CD14-positive monocyte (primary cell): ENCODE data around the gene PTTG1. TPM values are rescaled to one million over a fixed set of nuclear protein-coding genes. Genes with fewer than 3 reads are reported as not detected.
A peak's percentile ranks its signal among the peaks of the same experiment; 100 is the strongest.

Experiments
- DNase-seq, 3 donors: peaks; one replicate each; pipeline ENCODE4 v3.0.0-alpha.2; 2011 to 2022
- H2AFZ ChIP-seq: 2 replicates; pipeline ENCODE4 v1.6.0; 2012; ENCODE audit warnings: mild to moderate bottlenecking, low read depth, low read length, inconsistent platforms; ENCODE audit not compliant: insufficient read depth, poor library complexity, severe bottlenecking
- H3K27ac ChIP-seq, 2 donors: 1 replicate in 1 of 2; 2 replicates in 1 of 2; pipeline ENCODE4 v1.5.1; 2012 to 2013; ENCODE audit warnings: low read length in 2 of 2, control low read depth in 1 of 2, inconsistent platforms in 1 of 2, low read depth in 1 of 2, mild to moderate bottlenecking in 1 of 2
- H3K27me3 ChIP-seq, 2 donors: one replicate each; pipeline versions ENCODE4 v1.6.0 to v1.6.1; 2011 to 2013; ENCODE audit warnings: low read length in 2 of 2; ENCODE audit not compliant: control insufficient read depth in 2 of 2, insufficient read depth in 2 of 2
- H3K36me3 ChIP-seq, 2 donors: replicated peaks in 1 of 2; 1 replicate in 1 of 2; 2 replicates in 1 of 2; pipeline versions ENCODE4 v1.5.1 to v1.6.1; 2012 to 2013; ENCODE audit warnings: low read length in 2 of 2, control low read depth in 1 of 2, inconsistent platforms in 1 of 2, mild to moderate bottlenecking in 1 of 2; ENCODE audit not compliant: insufficient read depth in 2 of 2, control insufficient read depth in 1 of 2
- H3K4me1 ChIP-seq, 2 donors: 1 replicate in 1 of 2; 2 replicates in 1 of 2; pipeline versions ENCODE4 v1.5.1 to v1.6.1; 2012 to 2013; ENCODE audit warnings: low read length in 2 of 2, control low read depth in 1 of 2, inconsistent platforms in 1 of 2, mild to moderate bottlenecking in 1 of 2, moderate library complexity in 1 of 2; ENCODE audit not compliant: insufficient read depth in 2 of 2, control insufficient read depth in 1 of 2
- H3K4me2 ChIP-seq: replicated peaks from 2 replicates; pipeline ENCODE3; 2012; ENCODE audit warnings: low read length, moderate library complexity, mild to moderate bottlenecking; ENCODE audit not compliant: poor library complexity, severe bottlenecking; ENCODE audit errors: extremely low read depth
- H3K4me3 ChIP-seq, 3 experiments: fragments of 200-600 bp in 1 of 3; sonication (generic) in 1 of 3; replicated peaks in 1 of 3; 1 replicate in 2 of 3; 2 replicates in 1 of 3; pipeline ENCODE4 v1.5.1; 2011 to 2013; ENCODE audit warnings: low read length in 3 of 3, mild to moderate bottlenecking in 3 of 3, control low read depth in 2 of 3, low read depth in 2 of 3, inconsistent platforms in 1 of 3, moderate library complexity in 1 of 3
- H3K79me2 ChIP-seq: 2 replicates; pipeline ENCODE4 v1.6.0; 2012; ENCODE audit warnings: mild to moderate bottlenecking, control low read depth, inconsistent platforms, low read length, moderate library complexity; ENCODE audit not compliant: insufficient read depth
- H3K9ac ChIP-seq: 2 replicates; pipeline ENCODE4 v1.6.0; 2017; ENCODE audit warnings: low read length, mild to moderate bottlenecking; ENCODE audit not compliant: insufficient read depth, poor library complexity, severe bottlenecking
- H3K9me3 ChIP-seq, 2 donors: replicated peaks in 1 of 2; 1 replicate in 1 of 2; 2 replicates in 1 of 2; pipeline versions ENCODE4 v1.5.1 to v1.6.1; 2012 to 2013; ENCODE audit warnings: low read length in 2 of 2, control low read depth in 1 of 2; ENCODE audit not compliant: control insufficient read depth in 1 of 2, insufficient read depth in 1 of 2
- H4K20me1 ChIP-seq: 2 replicates; pipeline ENCODE4 v1.6.0; 2012; ENCODE audit warnings: mild to moderate bottlenecking, low read length, control low read depth, moderate library complexity; ENCODE audit not compliant: insufficient read depth
- H3K27ac Mint-ChIP-seq, 7 donors: one replicate each; pipeline ENCODE4 v1.8.0; 2020; ENCODE audit warnings: mild to moderate bottlenecking in 7 of 7, mixed read lengths in 7 of 7, moderate library complexity in 6 of 7, inconsistent platforms in 2 of 7
- H3K27me3 Mint-ChIP-seq, 3 donors: one replicate each; pipeline ENCODE4 v1.8.0; 2021 to 2022; ENCODE audit warnings: low read depth in 3 of 3, mild to moderate bottlenecking in 3 of 3, mixed read lengths in 3 of 3, moderate library complexity in 3 of 3, inconsistent platforms in 1 of 3
- H3K36me3 Mint-ChIP-seq, 2 donors: one replicate each; pipeline ENCODE4 v1.8.0; 2020; ENCODE audit warnings: mixed read lengths in 2 of 2, inconsistent platforms in 1 of 2, mild to moderate bottlenecking in 1 of 2
- H3K4me1 Mint-ChIP-seq: one replicate; pipeline ENCODE4 v1.8.0; 2020; ENCODE audit warnings: mild to moderate bottlenecking, mixed read lengths
- H3K4me3 Mint-ChIP-seq, 2 donors: one replicate each; pipeline ENCODE4 v1.8.0; 2020; ENCODE audit warnings: mild to moderate bottlenecking in 2 of 2, mixed read lengths in 2 of 2, moderate library complexity in 1 of 2
- H3K9me3 Mint-ChIP-seq, 7 donors: one replicate each; pipeline ENCODE4 v1.8.0; 2020 to 2022; ENCODE audit warnings: mixed read lengths in 7 of 7, mild to moderate bottlenecking in 6 of 7, moderate library complexity in 6 of 7, inconsistent platforms in 2 of 7
- WGBS: methylation state at CpG from one replicate; pipeline ENCODE4 v1.1.5; 2013; ENCODE audit warnings: missing lambda C conversion rate; ENCODE audit not compliant: insufficient coverage; 5-methylcytosine and 5-hydroxymethylcytosine counted together
- intact Hi-C, 2 donors: fragments of 100-400 bp; cut with micrococcal nuclease; formaldehyde crosslinking; loops; one replicate each; pipeline versions ENCODE4 v1.15.0 to v1.15.1; 2023
- polyA plus RNA-seq, 3 donors: library from polyadenylated mRNA; depleted of rRNA in 1 of 3; unstranded in 2 of 3; stranded (reverse) in 1 of 3; fragments of 300-500 nt in 2 of 3; fragments of >200 nt in 1 of 3; fragmentation: Illumina TruSeq in 2 of 3; gene quantifications; 1 replicate in 2 of 3; 2 replicates in 1 of 3; pipeline ENCODE4 v1.2.3, GENCODE V29; 2012 to 2021
- TF ChIP-seq, protein P1 (sequence below): fragments of 200-600 bp; IDR thresholded peaks from one replicate; pipeline ENCODE4 v1.8.0; 2022; ENCODE audit warnings: antibody characterized with exemption, mild to moderate bottlenecking

PTTG1 gene
- polyA plus RNA-seq, 3 donors = 2.5 to 3.6 (median 3.3) TPM

DNA sequence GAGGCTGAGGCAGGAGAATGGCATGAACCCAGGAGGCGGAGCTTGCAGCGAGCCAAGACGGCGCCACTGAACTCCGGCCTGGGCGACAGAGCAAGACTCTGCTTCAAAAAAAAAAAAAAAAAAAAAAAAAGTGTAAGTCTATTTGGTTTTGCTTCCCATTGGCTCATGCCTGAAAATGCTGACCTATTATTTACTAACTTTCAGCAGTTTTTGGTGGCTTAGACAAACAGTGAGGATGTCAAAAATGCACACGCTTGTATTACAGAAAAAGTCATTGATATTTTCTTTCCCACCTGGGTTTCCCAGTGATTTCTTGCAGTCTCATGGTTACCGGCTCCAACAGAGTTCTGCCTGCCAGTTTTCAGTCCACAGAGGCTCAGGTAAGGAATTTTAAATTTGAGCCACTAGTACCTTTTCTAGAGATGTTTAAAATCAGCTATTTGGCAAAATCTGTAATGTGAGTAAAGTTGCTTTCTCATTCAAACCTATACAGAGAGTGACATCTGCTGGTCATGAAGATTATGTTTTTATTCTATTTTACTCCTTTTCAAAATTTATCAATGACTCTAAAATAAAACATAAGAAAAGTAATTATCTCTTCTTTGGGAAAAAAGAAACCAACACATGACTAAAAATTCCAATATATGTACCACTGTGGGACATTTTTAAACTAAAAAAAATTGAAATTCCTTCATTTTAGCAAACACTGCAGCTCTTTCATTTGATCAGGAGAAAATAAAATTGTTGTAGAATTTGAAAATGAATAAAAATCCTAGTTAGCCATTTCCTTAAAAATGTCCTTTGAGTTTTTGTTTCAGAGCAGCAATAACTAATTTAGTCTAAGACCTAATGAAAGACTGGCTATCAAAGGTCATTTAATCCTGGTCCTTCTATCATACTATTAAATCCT, 30.6 kb upstream of the PTTG1 start:
- intact Hi-C loops = no loop called here

DNA sequence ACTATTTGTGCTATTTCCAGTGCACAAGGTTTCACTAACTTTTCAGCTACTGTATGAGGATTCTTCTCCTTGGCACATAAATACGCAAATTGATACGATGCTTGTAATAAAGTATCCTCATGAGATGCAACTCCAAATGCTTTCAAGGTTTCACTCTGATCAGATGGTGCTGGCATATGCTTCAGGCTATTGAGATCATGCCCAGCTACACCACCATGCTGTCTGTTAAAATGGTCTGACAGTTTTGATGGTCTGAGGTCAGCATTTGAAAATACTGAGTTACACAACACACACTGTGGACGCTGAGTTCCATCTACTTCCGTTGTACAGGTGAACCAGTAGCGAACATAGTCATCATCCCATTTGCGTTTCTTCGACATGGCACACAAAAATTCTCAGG, 26.5 kb upstream of the PTTG1 start:
- intact Hi-C loops = no loop called here
- no peak for DNase-seq
- Mint-ChIP-seq H3K9me3 (no peaks in the 10 kb centered on the region), H3K27me3 (peaks cover 0 to 2% (median 0%) of the 10 kb centered on the region in 3 donors), H3K27ac (no peak overlapping the region), H3K4me3 (no peak overlapping the region), H3K4me1 (peaks cover 12% of the 10 kb centered on the region), H3K36me3 (no peaks in the 10 kb centered on the region)
- H4K20me1 ChIP-seq = no peaks in the 10 kb centered on the region
- WGBS = 92% methylated on average over 4 of the region's 7 CpGs
- no peaks in the 10 kb centered on the region for H3K9me3 ChIP-seq
- H3K79me2 ChIP-seq = peaks cover 12% of the 10 kb centered on the region
- no peaks in the 10 kb centered on the region for H3K36me3 ChIP-seq
- TF ChIP-seq, protein P1, sequence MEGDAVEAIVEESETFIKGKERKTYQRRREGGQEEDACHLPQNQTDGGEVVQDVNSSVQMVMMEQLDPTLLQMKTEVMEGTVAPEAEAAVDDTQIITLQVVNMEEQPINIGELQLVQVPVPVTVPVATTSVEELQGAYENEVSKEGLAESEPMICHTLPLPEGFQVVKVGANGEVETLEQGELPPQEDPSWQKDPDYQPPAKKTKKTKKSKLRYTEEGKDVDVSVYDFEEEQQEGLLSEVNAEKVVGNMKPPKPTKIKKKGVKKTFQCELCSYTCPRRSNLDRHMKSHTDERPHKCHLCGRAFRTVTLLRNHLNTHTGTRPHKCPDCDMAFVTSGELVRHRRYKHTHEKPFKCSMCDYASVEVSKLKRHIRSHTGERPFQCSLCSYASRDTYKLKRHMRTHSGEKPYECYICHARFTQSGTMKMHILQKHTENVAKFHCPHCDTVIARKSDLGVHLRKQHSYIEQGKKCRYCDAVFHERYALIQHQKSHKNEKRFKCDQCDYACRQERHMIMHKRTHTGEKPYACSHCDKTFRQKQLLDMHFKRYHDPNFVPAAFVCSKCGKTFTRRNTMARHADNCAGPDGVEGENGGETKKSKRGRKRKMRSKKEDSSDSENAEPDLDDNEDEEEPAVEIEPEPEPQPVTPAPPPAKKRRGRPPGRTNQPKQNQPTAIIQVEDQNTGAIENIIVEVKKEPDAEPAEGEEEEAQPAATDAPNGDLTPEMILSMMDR = no peak
- no peak overlapping the region for H3K9ac ChIP-seq
- no peak overlapping the region for H3K4me3 ChIP-seq
- H3K4me1 ChIP-seq = peaks cover 6 to 10% of the 10 kb centered on the region in 2 donors
- H3K27ac ChIP-seq = no peak overlapping the region
- no peak overlapping the region for H2AFZ ChIP-seq
- H3K4me2 ChIP-seq = no peak overlapping the region
- no peaks in the 10 kb centered on the region for H3K27me3 ChIP-seq

More for the DNA sequence above, 30.6 kb upstream of the PTTG1 start:
- H3K4me3 Mint-ChIP-seq = no peak overlapping the region
- TF ChIP-seq, protein P1 = peak; percentile 65
- H3K27me3 ChIP-seq = no peaks in the 10 kb centered on the region
- no peak overlapping the region for H3K27ac ChIP-seq
- no peaks in the 10 kb centered on the region for H3K36me3 ChIP-seq
- peaks cover 0 to 3% of the 10 kb centered on the region in 2 donors for H3K36me3 Mint-ChIP-seq
- H3K4me2 ChIP-seq = no peak overlapping the region
- no peaks in the 10 kb centered on the region for H3K79me2 ChIP-seq
- peaks cover 8 to 10% of the 10 kb centered on the region in 2 donors for H3K9me3 ChIP-seq
- no peak overlapping the region for H3K9ac ChIP-seq
- H3K27me3 Mint-ChIP-seq = no peaks in the 10 kb centered on the region
- H4K20me1 ChIP-seq = no peaks in the 10 kb centered on the region
- H3K9me3 Mint-ChIP-seq = peaks cover 10 to 20% (median 19%) of the 10 kb centered on the region in 7 donors
- DNase-seq = peak in 2 of 3 donors; percentile 8 to 13
- no peak overlapping the region for H3K4me3 ChIP-seq
- H3K4me1 Mint-ChIP-seq = no peaks in the 10 kb centered on the region
- no CpG with 5 or more reads among the region's 8 CpGs for WGBS
- no peaks in the 10 kb centered on the region for H3K4me1 ChIP-seq
- no peak overlapping the region for H2AFZ ChIP-seq
- peak overlapping the region in 1 of 7 donors; percentile 30 for H3K27ac Mint-ChIP-seq
